HL-60 (cell line): ENCODE data around the gene CISD1.

Source experiments
- GABPA ChIP-seq: IDR thresholded peaks from 2 replicates; pipeline ENCODE4 v1.6.1; 2012; ENCODE audit warnings: low read depth
- POLR2AphosphoS5 ChIP-seq: IDR thresholded peaks from 2 replicates; pipeline ENCODE4 v1.6.1; 2012; ENCODE audit warnings: low read depth
- TF ChIP-seq, protein P1 (sequence below): IDR thresholded peaks from one replicate; pipeline ENCODE4 v1.5.1; 2011; ENCODE audit warnings: low read length, control low read depth, inconsistent platforms; ENCODE audit not compliant: insufficient read depth
- TF ChIP-seq, protein P2 (sequence below): IDR thresholded peaks from 2 replicates; pipeline ENCODE4 v1.6.1; 2012; ENCODE audit warnings: low read depth; ENCODE audit not compliant: insufficient replicate concordance

DNA sequence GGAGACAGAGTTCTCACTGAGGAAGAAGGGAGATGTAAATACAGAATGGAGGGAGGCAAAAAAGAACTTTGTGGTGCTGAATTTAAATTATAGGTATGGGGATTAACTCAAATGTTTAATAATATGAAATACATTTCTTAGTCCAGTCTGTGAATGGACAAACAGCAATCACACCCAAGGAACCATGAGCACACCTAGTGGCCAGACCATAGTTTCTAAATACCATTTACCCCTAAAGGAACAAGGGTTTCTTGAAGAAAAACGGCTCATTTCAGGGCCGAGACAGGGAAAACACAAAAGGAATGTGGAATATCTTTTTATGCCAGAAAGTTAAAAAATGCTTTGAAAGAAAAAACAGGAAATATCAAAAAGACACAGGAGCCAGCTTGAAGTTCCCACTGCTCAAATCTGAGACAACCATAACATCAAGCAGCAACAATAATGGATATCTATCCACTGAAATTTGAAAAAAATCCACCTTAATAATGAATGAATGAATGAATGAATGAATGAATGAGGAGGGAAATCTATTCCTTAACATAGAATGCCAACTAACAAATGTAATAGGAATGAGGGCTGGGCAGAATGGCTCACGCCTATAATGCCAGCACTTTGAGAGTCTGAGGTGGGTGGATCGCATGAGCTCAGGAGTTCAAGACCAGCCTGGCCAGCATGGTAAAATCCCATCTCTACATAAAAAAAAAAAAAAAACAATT lies 9.8 kb upstream of the CISD1 start:
- TF ChIP-seq, protein P1, sequence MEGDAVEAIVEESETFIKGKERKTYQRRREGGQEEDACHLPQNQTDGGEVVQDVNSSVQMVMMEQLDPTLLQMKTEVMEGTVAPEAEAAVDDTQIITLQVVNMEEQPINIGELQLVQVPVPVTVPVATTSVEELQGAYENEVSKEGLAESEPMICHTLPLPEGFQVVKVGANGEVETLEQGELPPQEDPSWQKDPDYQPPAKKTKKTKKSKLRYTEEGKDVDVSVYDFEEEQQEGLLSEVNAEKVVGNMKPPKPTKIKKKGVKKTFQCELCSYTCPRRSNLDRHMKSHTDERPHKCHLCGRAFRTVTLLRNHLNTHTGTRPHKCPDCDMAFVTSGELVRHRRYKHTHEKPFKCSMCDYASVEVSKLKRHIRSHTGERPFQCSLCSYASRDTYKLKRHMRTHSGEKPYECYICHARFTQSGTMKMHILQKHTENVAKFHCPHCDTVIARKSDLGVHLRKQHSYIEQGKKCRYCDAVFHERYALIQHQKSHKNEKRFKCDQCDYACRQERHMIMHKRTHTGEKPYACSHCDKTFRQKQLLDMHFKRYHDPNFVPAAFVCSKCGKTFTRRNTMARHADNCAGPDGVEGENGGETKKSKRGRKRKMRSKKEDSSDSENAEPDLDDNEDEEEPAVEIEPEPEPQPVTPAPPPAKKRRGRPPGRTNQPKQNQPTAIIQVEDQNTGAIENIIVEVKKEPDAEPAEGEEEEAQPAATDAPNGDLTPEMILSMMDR: no peak
- no peak for TF ChIP-seq POLR2AphosphoS5
- TF ChIP-seq GABPA: no peak
- TF ChIP-seq, protein P2, sequence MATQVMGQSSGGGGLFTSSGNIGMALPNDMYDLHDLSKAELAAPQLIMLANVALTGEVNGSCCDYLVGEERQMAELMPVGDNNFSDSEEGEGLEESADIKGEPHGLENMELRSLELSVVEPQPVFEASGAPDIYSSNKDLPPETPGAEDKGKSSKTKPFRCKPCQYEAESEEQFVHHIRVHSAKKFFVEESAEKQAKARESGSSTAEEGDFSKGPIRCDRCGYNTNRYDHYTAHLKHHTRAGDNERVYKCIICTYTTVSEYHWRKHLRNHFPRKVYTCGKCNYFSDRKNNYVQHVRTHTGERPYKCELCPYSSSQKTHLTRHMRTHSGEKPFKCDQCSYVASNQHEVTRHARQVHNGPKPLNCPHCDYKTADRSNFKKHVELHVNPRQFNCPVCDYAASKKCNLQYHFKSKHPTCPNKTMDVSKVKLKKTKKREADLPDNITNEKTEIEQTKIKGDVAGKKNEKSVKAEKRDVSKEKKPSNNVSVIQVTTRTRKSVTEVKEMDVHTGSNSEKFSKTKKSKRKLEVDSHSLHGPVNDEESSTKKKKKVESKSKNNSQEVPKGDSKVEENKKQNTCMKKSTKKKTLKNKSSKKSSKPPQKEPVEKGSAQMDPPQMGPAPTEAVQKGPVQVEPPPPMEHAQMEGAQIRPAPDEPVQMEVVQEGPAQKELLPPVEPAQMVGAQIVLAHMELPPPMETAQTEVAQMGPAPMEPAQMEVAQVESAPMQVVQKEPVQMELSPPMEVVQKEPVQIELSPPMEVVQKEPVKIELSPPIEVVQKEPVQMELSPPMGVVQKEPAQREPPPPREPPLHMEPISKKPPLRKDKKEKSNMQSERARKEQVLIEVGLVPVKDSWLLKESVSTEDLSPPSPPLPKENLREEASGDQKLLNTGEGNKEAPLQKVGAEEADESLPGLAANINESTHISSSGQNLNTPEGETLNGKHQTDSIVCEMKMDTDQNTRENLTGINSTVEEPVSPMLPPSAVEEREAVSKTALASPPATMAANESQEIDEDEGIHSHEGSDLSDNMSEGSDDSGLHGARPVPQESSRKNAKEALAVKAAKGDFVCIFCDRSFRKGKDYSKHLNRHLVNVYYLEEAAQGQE: no peak
